ENCODE results near the gene STX1B. TPM values are rescaled to one million over a fixed set of nuclear protein-coding genes. Genes with fewer than 3 reads are reported as not detected.

STX1B gene
- total RNA-seq, 1 experiment from 2014 or later: 1.3 TPM

DNA sequence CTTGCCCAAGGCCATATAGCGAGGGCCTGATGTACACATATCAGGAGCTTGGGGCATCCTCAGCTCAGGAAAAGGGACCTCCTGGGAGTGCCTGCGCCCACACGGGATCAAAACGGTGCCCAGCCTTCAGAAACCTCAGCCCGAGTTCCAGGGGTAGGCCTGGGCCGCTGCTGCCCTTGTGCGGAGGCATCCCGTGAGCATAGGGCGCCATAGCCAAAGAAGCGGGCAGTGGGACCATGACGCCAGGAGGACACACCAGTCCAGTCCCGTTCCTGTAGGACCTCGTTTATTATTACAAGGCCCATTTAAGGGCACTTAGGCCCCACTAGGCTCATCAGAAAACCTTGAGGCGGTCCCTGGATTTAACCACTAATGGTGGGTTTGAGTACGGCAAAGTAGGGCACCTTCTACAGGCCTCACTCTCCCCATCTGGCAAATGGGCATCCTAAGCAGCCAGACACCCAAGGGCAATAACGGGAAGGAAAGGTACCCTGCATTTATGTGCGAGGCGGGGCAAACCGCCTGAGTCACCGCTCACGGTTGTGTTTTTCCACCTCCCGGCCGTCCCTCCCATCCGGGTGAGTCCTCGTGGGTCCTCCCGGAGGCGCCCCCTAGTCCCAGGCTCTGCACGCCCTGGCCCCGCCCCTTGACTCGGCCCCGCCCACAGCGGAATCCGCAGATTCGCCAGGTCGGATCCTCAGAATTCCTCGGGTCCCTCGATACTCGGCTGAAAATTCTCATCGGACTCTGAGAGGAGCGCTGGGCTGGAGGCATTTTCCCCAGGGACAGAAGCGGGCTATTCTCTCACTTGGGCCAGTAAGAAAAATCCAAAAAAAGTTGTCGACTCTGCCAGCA lies 53.6 kb downstream of the STX1B start:
- H3K4me1 Mint-ChIP-seq (ENCODE audit: low read depth, unreplicated experiment): peaks cover 28% of the 10 kb centered on the region
- H3K4me3 Mint-ChIP-seq (ENCODE audit: low read depth, unreplicated experiment): peak overlapping the region; percentile 87
- CTCF ChIA-PET: interaction anchor here (0.8 kb wide), 1 partner anchor 15 kb away, joined by 5 read pairs; no protein-coding TSS in a partner anchor
- peaks cover 53% of the 10 kb centered on the region for H3K36me3 Mint-ChIP-seq (ENCODE audit: insufficient read depth, unreplicated experiment)
- peak; percentile 92 for DNase-seq
- BruUV-seq (replicated peaks): TSS peak; percentile 66
- peak overlapping the region; percentile 97 for H3K27ac Mint-ChIP-seq (ENCODE audit: unreplicated experiment)
- H3K9me3 Mint-ChIP-seq (ENCODE audit: low read depth, unreplicated experiment): no peaks in the 10 kb centered on the region
- intact Hi-C loops (cut with micrococcal nuclease; ENCODE audit: unreplicated experiment): loop anchor here (10.0 kb wide), 1 partner anchor 908 kb away; no protein-coding TSS in a partner anchor
- TF ChIP-seq, protein P1, sequence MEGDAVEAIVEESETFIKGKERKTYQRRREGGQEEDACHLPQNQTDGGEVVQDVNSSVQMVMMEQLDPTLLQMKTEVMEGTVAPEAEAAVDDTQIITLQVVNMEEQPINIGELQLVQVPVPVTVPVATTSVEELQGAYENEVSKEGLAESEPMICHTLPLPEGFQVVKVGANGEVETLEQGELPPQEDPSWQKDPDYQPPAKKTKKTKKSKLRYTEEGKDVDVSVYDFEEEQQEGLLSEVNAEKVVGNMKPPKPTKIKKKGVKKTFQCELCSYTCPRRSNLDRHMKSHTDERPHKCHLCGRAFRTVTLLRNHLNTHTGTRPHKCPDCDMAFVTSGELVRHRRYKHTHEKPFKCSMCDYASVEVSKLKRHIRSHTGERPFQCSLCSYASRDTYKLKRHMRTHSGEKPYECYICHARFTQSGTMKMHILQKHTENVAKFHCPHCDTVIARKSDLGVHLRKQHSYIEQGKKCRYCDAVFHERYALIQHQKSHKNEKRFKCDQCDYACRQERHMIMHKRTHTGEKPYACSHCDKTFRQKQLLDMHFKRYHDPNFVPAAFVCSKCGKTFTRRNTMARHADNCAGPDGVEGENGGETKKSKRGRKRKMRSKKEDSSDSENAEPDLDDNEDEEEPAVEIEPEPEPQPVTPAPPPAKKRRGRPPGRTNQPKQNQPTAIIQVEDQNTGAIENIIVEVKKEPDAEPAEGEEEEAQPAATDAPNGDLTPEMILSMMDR (IDR thresholded peaks at IDR 0.05; ENCODE audit: unreplicated experiment): no peak
- no peaks in the 10 kb centered on the region for H3K27me3 Mint-ChIP-seq (ENCODE audit: unreplicated experiment)

GRCh38 chr16:30954993-30955392 lies 55.4 kb downstream of the STX1B start:
- intact Hi-C loops (cut with micrococcal nuclease; ENCODE audit: unreplicated experiment): loop anchor here (10.0 kb wide), 1 partner anchor 910 kb away; no protein-coding TSS in a partner anchor
- no peaks in the 10 kb centered on the region for H3K9me3 Mint-ChIP-seq (ENCODE audit: low read depth, unreplicated experiment)
- H3K27me3 Mint-ChIP-seq (ENCODE audit: unreplicated experiment): no peaks in the 10 kb centered on the region
- H3K4me3 Mint-ChIP-seq (ENCODE audit: low read depth, unreplicated experiment): no peak overlapping the region
- peaks cover 43% of the 10 kb centered on the region for H3K36me3 Mint-ChIP-seq (ENCODE audit: insufficient read depth, unreplicated experiment)
- BruUV-seq (replicated peaks): no TSS peak
- TF ChIP-seq, protein P1 (IDR thresholded peaks at IDR 0.05; ENCODE audit: unreplicated experiment): no peak
- CTCF ChIA-PET: interaction anchor here (0.8 kb wide), 1 partner anchor 207 kb away, joined by 4 read pairs; the partner anchor contains the start of gene PHKG2
- DNase-seq: no peak
- H3K4me1 Mint-ChIP-seq (ENCODE audit: low read depth, unreplicated experiment): peaks cover 29% of the 10 kb centered on the region
- H3K27ac Mint-ChIP-seq (ENCODE audit: unreplicated experiment): peak overlapping the region; percentile 15

DNA sequence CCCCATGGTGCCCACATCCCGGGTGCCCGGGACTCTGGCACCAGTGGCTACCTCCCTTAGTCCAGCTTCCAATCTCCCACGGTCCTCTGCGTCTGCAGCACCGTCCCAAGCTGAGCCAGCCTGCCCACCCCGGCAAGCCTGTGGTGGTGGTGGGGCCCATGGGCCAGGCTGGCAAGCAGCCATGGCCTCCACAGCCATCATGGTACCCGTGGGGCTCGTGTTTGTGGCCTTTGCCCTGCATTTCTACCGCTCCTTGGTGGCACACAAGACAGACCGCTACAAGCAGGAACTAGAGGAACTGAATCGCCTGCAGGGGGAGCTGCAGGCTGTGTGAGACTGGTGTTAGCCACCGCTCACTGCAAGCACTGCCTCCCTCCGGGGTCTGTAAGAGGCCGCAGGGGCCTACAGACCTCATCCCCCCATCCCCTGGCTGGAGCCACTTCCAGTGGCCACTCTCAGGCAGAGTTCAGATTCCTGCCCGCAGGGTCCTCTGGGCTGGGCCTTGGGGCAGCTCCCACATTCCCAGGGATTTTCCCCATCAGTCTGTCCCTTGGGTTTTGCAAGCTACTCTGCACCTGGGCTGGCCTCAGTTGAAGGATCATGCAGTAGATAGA lies 56.8 kb downstream of the STX1B start:
- CTCF ChIA-PET: interaction anchor here (0.5 to 1.5 kb wide), 6 partner anchors 12 to 505 kb away, joined by 3 to 10 read pairs (median 3); partner anchors contain the start of gene HSD3B7
- peaks cover 24% of the 10 kb centered on the region for H3K4me1 Mint-ChIP-seq (ENCODE audit: low read depth, unreplicated experiment)
- no peak overlapping the region for H3K4me3 Mint-ChIP-seq (ENCODE audit: low read depth, unreplicated experiment)
- BruUV-seq (replicated peaks): no TSS peak
- peaks cover 48% of the 10 kb centered on the region for H3K36me3 Mint-ChIP-seq (ENCODE audit: insufficient read depth, unreplicated experiment)
- TF ChIP-seq, protein P1 (IDR thresholded peaks at IDR 0.05; ENCODE audit: unreplicated experiment): peak; percentile 79
- intact Hi-C loops (cut with micrococcal nuclease; ENCODE audit: unreplicated experiment): loop anchor here (10.0 kb wide), 1 partner anchor 911 kb away; no protein-coding TSS in a partner anchor
- H3K27me3 Mint-ChIP-seq (ENCODE audit: unreplicated experiment): no peaks in the 10 kb centered on the region
- peak overlapping the region; percentile 13 for H3K27ac Mint-ChIP-seq (ENCODE audit: unreplicated experiment)
- peak; percentile 78 for DNase-seq
- no peaks in the 10 kb centered on the region for H3K9me3 Mint-ChIP-seq (ENCODE audit: low read depth, unreplicated experiment)

- intact Hi-C loops (cut with micrococcal nuclease; ENCODE audit: unreplicated experiment): loop anchor here (10.0 kb wide), 1 partner anchor 912 kb away; no protein-coding TSS in a partner anchor
- Mint-ChIP-seq H3K4me1 (ENCODE audit: low read depth, unreplicated experiment) (peaks cover 19% of the 10 kb centered on the region), H3K4me3 (ENCODE audit: low read depth, unreplicated experiment) (no peak overlapping the region), H3K36me3 (ENCODE audit: insufficient read depth, unreplicated experiment) (peaks cover 48% of the 10 kb centered on the region), H3K27ac (ENCODE audit: unreplicated experiment) (no peak overlapping the region), H3K9me3 (ENCODE audit: low read depth, unreplicated experiment) (no peaks in the 10 kb centered on the region), H3K27me3 (ENCODE audit: unreplicated experiment) (no peaks in the 10 kb centered on the region)
- DNase-seq: no peak
- TF ChIP-seq, protein P1 (IDR thresholded peaks at IDR 0.05; ENCODE audit: unreplicated experiment): no peak
- BruUV-seq (replicated peaks): no TSS peak
- CTCF ChIA-PET: interaction anchor here (0.5 to 1.5 kb wide), 4 partner anchors 11 to 493 kb away, joined by 3 to 10 read pairs (median 4); no protein-coding TSS in a partner anchor
These were observed 57.3 kb downstream of the STX1B start for GRCh38 chr16:30953111-30953510.
